HEK293 (cell line): ENCODE results near the gene ZCCHC7.

Experiments used
- CTCF ChIP-seq: fragments of 450-650 bp; formaldehyde crosslinking; IDR thresholded peaks from 2 replicates; pipeline ENCODE4 v1.5.1; 2016; ENCODE audit warnings: missing biosample characterization, missing genetic modification characterization
- ELK4 ChIP-seq: IDR thresholded peaks from 2 replicates; pipeline ENCODE4 v1.6.1; 2011; ENCODE audit warnings: mild to moderate bottlenecking, low read depth, low read length, borderline replicate concordance
- PRDM1 ChIP-seq: fragments of 450-650 bp; formaldehyde crosslinking; IDR thresholded peaks from 2 replicates; pipeline ENCODE4; 2016; ENCODE audit warnings: missing biosample characterization, missing genetic modification characterization
- SCRT1 ChIP-seq: fragments of 450-650 bp; formaldehyde crosslinking; IDR thresholded peaks from 2 replicates; pipeline ENCODE4 v1.5.1; 2016; ENCODE audit warnings: missing biosample characterization, missing genetic modification characterization, borderline replicate concordance
- SP3 ChIP-seq: fragments of 450-650 bp; formaldehyde crosslinking; IDR thresholded peaks from 2 replicates; pipeline ENCODE4 v1.5.1; 2016; ENCODE audit warnings: missing biosample characterization, missing genetic modification characterization
- SP7 ChIP-seq: fragments of 450-650 bp; formaldehyde crosslinking; IDR thresholded peaks from 2 replicates; pipeline ENCODE4 v1.5.1; 2016; ENCODE audit warnings: missing biosample characterization, missing genetic modification characterization
- YY1 ChIP-seq: fragments of 450-650 bp; formaldehyde crosslinking; IDR thresholded peaks from 2 replicates; pipeline ENCODE4 v1.5.1; 2018; ENCODE audit warnings: missing biosample characterization, missing genetic modification characterization
- ZBTB44 ChIP-seq: fragments of 450-650 bp; IDR thresholded peaks from 2 replicates; pipeline ENCODE4 v1.5.1; 2018; ENCODE audit warnings: missing biosample characterization, mild to moderate bottlenecking, missing genetic modification characterization
- ZNF23 ChIP-seq: fragments of 450-650 bp; formaldehyde crosslinking; IDR thresholded peaks from 2 replicates; pipeline ENCODE4 v1.5.1; 2016; ENCODE audit warnings: missing biosample characterization, missing genetic modification characterization, borderline replicate concordance
- ZNF76 ChIP-seq: fragments of 450-650 bp; formaldehyde crosslinking; IDR thresholded peaks from 2 replicates; pipeline ENCODE4; 2016; ENCODE audit warnings: low read depth, missing biosample characterization, missing genetic modification characterization, borderline replicate concordance

DNA sequence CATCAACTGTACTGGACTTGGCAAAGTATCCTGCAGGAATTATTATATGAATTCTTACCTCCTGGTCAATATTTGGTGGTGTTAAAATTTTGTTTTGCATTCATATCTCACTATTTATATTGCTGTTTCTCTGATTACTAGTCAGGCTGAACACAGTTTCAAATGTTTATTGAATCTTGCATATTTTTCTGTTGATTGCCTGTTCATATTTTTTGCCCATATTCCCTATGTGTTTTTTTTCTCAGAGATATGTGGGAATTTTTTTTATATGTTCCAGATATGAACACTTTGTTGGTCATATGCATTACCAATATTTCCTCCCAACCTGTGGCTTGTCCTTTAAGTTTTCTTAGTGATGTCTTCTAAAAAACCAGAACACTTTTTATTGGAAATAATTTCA is 153.2 kb downstream of the ZCCHC7 start:
- no peak for TF ChIP-seq ZBTB44
- TF ChIP-seq PRDM1 (tag by site-specific recombination) = no peak
- no peak for TF ChIP-seq SP7 (tag by site-specific recombination)
- no peak for TF ChIP-seq YY1 (tag by site-specific recombination)
- TF ChIP-seq ELK4 = no peak
- no peak for TF ChIP-seq ZNF76 (tag by site-specific recombination)
- no peak for TF ChIP-seq ZNF23 (tag by site-specific recombination)
- TF ChIP-seq CTCF (tag by site-specific recombination) = no peak
- no peak for TF ChIP-seq SCRT1
- TF ChIP-seq SP3 (tag by site-specific recombination) = no peak
